Upper lobe of left lung (tissue), 4 donors: ENCODE data around the gene SLC25A17.

Experiments
- CTCF ChIP-seq, 6 experiments: fragments of 450-650 bp in 4 of 6; fragments of 200-600 bp in 2 of 6; sonication (generic) in 2 of 6; IDR thresholded peaks; one replicate each; pipeline ENCODE4 v1.5.1; 2016 to 2019; ENCODE audit warnings: antibody characterized with exemption in 6 of 6
- POLR2A ChIP-seq, 4 donors: fragments of 450-650 bp; IDR thresholded peaks; one replicate each; pipeline ENCODE4 v1.5.1; 2016 to 2017; ENCODE audit warnings: antibody characterized with exemption in 4 of 4, mild to moderate bottlenecking in 2 of 4
- POLR2AphosphoS5 ChIP-seq, 2 donors: sonication (generic); formaldehyde crosslinking; IDR thresholded peaks; one replicate each; pipeline ENCODE4 v1.5.1; 2017; ENCODE audit warnings: antibody characterized with exemption in 2 of 2

- TF ChIP-seq POLR2A (IDR thresholded peaks at IDR 0.05) (no peak), CTCF (IDR thresholded peaks at IDR 0.05) (no peak), POLR2AphosphoS5 (IDR thresholded peaks at IDR 0.05) (no peak)
Observed at GRCh38 chr22:40844951-40845350, 25.8 kb upstream of the SLC25A17 start.
